ENCODE data around the gene KAT6B. TPM values are rescaled to one million over a fixed set of nuclear protein-coding genes. Genes with fewer than 3 reads are reported as not detected.
"Not testable (repeated sequence)": the region's sequence is repeated elsewhere in the genome, so short reads cannot be mapped to it uniquely, and the experiment has no call there.

Gene KAT6B
- total RNA-seq, result 62.9 TPM

DNA sequence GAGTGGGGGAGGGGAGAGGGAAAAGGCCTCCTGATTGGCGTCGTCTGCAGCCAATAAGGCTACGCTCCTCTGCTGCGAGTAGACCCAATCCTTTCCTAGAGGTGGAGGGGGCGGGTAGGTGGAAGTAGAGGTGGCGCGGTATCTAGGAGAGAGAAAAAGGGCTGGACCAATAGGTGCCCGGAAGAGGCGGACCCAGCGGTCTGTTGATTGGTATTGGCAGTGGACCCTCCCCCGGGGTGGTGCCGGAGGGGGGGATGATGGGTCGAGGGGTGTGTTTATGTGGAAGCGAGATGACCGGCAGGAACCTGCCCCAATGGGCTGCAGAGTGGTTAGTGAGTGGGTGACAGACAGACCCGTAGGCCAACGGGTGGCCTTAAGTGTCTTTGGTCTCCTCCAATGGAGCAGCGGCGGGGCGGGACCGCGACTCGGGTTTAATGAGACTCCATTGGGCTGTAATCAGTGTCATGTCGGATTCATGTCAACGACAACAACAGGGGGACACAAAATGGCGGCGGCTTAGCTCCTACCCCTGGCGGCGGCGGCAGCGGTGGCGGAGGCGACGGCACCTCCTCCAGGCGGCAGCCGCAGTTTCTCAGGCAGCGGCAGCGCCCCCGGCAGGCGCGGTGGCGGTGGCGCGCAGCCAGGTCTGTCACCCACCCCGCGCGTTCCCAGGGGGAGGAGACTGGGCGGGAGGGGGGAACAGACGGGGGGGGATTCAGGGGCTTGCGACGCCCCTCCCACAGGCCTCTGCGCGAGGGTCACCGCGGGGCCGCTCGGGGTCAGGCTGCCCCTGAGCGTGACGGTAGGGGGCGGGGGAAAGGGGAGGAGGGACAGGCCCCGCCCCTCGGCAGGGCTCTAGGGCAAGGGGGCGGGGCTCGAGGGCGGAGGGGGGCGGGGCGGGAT lies at the start of gene KAT6B:
Gene KAT6B (plus strand): TSS at position 459 of the 903 bp plus-strand sequence. CDS start 16,258 bp downstream, outside the sequence.
- DNase-seq, result peak; percentile 100

DNA sequence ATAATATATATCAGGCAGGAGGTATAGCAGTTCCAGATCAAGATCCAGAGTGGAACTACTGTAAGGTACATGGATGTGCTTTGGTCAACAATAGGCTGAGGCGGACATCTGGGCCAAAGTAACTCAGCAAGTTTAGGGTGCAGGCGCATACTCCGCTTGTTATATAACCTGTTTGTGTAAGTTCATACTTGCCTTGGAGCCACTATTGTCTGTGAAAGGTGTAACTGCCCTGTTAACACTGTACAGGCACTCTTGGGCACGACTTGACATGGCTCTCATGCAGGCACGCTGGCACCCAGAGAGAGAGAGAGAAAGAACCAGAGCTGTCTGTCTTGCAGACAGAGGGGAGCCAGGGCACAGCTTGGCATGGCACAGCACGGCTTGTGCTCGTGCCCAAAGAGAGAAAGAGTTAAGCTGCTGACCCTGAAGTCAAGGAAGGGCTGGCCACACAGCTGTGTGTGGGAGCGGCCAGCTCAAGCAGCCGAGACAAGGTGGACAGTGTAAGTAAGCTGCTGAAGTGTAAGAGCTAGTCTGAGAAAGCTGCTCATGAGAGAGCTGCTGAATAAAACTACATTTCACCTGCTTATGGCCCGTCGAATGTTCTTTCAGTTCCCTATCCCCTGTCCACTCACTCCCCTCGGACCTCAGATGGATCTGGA lies 47.8 kb upstream of the KAT6B start:
- DNase-seq, result no peak

DNA sequence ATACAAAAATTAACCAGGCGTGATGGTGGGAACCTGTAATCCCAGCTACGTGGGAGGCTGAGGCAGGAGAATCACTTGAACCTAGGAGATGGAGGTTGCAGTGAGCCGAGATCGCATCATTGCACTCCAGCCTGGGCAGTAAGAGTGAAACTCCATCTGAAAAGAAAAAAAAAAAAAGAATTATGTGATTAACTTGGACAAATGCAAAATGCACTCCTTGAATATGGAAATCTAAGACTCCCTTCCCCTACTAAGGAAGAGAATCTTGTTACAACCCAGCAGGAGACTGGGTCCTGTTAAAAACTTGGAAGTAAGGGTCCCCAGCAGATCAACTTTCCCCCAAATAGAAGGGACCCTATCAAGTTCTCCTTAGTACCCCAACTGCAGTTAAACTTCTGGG lies 44.5 kb upstream of the KAT6B start:
- DNase-seq, result not testable (repeated sequence)

DNA sequence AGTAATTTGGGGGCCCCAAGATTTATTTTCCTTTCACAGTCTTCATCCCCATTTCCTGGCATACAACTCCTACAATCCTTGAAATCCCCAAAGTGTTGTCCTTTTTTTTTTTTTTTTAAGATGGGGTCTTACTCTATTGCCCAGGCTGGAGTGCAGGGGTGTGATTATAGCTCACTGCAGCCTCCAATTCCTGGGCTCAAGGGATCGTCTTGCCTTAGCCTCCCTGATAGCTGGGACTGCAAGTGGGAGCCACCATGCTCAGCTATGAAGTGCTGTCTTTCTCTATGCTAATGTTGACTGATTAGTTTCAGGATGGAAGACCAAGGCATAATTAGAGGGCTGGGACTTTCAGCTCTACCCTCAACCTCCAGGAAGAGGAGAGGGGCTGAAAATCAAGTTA lies 41.9 kb upstream of the KAT6B start:
- no peak for DNase-seq

DNA sequence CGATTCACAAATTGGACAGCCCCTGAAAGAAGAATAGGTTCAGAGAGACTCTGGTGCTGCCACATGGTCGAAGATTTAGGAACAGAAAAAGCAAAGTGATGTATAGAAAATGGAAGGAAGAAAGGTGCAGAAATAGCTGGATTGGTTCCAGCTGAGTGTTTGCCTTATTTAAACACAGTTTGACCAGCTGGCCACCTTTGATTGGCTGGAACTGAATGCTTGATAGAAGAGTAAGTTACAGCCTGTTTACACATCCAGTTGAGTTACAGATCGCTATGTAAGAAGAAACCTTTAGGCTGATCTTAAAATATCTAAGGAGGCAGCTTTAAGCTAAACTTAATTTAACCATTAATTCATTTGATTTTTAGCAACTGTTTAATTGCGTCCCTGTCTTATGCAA lies 40.3 kb upstream of the KAT6B start:
- DNase-seq, result no peak

DNA sequence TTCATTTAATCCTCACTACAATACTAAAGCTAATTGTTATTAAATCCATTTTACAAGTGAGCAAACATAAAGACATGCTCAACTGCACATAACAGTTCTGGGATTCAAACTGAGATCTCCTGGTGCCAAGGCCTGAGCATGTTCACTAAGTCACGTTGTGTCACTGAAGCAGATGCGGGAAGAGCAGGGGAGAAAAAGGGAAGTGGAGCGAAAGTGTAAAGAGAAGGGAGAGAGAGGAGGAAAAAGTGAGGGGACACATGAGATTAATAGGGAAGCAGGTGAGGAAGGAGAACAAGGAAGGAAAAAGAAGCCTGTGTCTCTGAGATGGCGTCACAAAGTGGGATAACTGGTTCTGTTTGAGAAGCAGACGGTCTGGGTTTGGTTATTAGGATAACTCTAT lies 38.9 kb upstream of the KAT6B start:
- DNase-seq, result no peak

DNA sequence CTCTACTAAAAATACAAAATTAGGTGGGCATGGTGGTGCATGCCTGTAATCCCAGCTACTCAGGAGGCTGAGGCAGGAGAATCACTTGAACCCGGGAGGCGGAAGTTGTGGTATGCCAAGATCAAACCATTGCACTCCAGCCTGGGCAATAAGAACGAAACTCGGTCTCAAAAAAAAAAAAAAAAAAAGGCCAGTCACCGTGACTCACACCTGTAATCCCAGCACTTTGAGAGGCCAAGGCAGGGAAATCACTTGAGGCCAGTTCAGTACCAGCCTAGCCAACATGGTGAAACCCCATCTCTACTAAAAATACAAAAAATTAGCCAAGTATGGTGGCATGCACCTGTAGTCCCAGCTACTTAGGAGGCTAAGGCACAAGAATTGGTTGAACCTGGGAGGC lies 34.4 kb upstream of the KAT6B start:
- not testable (repeated sequence) for DNase-seq

DNA sequence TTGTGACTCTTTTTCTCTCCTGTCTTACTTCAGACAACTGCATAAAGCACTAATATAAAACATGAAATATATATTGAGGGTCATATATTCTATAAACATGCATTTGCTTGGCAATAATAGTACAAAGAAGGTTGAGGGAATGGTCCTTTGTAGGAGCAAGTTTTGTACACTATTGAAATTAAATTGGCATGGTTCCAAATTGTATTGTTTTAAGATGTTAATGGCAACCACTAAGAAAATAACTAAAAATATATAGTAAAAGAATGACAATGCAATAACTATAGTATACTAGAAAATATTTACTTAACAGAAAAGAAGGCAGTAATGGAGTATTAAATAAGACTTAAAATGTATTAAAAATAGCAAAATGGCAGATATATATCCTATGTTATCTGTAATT lies 33.7 kb upstream of the KAT6B start:
- no peak for DNase-seq

DNA sequence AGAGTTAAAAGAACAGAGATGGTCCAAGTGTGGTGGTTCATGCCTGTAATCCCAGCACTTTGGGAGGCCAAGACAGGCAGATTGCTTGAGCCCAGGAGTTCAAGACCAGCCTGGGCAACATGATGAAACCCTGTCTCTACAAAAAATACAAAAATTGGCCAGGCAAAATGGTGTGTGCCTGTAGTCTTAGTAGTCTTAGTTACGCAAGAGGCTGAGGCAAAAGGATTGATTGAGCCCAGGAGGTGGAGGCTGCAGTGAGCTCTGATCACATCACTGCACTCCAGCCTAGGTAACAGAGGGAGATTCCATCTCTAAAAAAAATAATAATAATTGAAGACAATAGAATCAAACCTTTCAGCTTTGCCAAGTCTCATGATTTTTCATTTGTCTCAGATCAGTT lies 33.2 kb upstream of the KAT6B start:
- DNase-seq, result not testable (repeated sequence)

DNA sequence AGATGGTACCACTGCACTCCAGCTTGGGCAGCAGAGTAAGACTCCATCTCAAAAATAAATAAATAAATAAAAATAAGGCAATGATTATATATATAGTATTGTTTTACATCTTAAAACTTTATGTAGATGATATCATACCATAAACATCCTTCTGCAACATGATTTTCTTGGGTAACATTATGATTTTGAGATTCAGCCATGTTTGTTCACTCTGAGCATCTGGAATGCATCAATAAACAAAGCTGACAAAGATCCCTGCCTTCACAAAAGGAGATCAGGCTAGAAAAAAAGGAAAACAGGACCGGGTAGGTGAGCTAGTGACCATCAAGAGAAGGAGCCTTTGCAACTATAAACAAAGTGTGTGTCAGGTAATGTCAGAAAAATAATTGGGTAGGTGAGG lies 31.9 kb upstream of the KAT6B start:
- DNase-seq, result peak; percentile 10

DNA sequence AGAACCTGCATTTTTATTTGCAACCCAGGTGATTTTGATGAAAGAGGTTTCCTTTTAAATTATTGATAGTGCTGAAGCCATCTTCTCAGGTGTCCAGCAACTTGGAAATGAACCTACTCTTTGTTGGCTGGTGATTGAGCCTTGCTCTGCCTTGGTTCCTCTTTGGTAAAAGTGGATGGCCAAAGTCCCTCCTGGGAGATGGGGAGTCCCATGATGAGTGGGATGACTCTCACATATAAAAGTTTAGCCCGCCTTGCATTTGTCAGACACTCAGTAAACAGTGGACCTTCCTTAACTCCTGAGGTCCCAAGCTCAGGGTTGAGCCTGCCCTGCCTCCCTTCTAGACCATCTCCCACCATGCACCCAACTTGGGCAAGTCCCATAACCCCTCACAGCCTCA lies 28.9 kb upstream of the KAT6B start:
- no peak for DNase-seq

DNA sequence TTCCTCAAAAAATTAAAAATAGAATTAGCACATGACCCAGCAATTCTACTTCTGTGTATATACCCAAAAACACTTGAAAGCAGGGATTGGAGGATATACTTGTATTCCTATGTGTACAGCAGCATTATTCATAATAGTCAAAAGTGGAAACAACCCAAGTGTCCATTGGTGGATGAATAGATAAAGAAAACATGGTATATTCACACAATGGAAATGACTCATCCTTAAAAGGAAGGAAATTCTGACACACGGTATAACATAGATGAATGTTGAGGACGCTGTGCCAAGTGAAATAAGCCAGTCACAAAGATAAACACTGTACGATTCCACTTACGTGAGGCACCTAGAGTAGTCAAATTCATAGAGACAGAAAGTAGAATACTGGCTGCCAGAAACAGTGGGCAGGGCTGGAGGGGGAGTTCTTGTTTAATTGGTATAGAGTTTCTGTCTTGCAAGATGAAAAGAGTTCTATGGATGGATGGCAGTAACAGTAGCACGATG lies 26.6 kb upstream of the KAT6B start:
- no peak for DNase-seq

DNA sequence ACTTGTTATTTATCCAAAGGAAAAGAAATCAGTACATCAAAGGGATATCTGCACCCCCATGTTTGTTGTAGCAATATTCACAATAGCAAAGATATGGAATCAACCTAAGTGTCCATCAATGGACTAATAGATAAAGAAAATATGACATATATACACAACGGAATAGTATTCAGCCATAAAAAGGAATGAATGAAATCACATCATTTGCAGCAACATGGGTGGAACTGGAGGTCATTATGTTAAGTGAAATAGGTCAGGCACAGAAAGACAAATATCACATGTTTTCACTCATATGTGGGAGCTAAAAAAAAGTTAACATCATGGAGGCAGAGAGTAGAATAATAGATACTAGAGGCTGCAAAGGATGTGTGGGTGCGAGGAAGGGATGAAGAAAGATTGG lies 25.0 kb upstream of the KAT6B start:
- DNase-seq, result no peak

DNA sequence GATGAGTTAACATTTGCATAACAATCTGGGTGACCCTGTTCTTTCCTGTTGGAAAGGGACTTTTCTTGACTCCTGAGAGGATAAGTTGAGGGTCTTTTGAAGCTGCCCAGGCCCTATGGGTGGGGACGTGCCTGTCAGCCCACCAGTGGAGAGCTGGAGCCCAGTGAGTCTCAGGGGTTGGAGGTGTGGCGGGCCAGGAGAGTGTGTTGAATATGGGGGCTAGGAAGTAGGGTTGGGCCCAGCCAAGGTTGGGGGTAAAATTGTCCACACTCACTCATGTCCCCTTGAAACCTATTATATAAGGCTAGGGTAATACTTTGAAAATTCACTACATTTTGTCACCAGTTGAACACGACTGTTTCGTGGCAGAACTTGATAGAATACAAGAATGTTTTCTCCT lies 17.9 kb upstream of the KAT6B start:
- no peak for DNase-seq

DNA sequence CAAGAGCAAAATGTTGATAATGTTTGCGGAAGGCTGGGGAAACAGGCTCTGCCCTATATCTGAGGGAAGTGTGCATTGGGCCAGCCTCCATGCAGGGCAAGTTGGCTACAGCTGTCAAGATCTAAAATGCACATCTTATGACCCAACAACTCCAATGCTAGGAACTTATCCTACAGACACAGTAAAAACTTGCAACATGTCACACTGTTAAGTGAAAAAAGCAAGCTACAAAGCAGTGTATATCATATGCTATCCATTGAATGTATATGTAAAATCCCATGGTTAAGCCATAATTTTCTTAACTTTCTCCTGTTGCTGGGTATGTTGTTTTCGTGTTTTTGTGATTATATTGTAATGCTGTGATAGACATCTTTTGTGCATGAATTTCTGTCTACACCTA lies 16.3 kb upstream of the KAT6B start:
- DNase-seq, result no peak

DNA sequence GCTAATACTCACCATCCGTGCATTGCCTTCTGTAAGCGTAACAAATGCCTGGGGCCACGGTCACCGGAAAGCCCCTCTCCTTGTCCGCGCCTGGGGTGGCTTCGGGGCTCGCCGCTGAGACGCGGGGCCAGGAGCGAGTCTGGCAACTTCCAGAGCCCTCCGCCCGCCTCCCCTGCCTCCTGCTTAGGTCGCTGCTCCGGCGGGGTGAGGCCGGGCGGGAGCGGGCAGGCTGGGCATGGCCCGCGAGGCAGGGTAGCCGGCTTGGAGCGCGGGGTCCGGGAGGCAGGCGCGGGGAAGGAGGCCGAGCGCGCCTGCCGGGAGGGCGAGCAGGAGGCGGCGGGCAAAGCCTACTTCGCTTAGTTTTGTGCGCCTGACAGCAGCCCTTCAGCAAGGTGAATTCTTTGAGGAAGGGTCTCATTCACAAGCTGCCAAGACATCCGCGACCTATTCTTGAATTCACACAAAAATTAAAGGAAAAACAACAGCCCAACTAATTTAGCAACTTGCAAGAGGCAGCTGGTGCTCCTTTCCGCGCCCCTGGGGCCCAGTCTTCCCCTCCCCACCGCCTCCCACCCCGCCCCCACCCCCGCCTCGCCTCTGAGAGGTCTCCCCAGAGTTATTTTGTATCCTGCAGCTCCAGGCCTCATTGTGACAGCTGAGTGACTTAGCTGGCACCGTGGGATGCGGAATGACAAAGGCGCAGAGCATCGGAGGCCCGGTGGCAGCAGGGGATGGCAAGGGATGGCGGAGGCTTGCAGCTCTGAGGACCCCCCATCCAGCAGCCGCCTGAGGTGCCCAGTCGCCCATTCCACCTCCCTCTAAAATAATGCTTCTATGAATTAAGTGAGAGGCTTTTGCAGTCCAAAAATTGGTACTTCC lies 12.8 kb upstream of the KAT6B start:
- DNase-seq, result no peak

DNA sequence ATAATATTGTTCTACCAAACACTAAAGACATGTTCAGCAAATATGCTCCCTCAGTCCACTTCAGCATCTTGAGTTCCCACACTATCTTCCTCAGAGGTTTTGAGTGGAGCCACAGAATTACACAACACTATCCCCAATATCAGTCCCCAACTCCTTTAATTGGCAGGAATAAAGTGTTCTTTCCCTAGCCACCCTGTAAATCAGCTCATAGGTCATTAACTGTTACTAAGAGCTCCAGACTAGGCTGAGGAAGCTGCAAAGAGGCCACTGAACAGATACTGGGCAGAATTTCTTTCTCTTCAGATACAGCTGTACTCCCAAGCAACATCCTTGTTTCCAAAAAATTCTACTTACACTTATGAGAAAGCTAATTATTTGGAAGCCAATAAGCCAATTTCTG lies 11.6 kb upstream of the KAT6B start:
- no peak for DNase-seq

DNA sequence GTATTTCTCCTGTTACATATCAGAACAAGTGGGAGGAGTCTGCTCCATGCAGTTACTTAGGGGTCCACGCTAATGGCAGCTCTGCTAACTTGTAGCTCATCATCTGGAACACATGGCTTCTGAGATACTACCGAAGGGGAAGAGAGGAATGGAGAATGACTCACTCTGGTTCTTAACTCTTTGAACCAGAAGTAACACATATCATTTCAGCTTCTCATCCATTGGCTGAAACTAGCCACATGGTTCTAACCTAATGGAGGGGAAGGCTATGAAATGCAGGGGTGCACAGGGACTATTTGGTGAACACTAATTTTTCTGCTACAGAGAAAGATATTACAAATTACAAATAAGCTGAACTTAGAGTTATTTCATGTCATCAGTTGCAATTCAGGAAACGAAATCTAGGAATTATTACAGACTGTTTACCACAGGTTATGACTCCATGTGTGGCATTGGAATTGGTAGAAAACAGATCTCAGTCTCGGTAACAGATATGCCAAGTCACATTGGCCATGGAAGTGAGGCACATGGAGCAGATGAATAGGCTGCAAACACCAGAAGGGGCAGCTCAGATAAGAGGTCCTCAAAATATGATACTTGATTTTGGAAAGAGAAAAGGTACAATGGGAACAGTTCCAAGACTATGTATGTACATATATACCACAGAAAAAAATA lies 9.4 kb upstream of the KAT6B start:
- DNase-seq, result no peak

DNA sequence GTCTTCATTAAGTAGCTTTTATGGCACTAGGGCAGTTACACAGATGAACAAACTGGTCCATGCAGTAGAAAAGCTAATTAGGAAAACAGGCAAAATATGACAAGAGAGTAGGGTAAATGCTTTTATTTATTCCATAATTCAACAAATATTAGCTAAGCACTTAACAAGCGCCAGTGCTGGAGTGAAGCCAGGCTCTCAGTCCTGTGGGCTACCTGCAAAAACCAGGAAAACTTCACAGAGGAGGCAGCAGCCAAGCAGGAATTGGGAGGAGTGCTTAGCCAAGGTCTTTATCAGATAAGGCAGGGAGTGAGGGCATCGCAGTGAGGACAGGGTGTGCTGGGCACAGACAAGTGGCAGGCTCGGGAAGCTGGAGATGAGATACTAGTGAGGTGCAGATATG lies 4.9 kb upstream of the KAT6B start:
- no peak for DNase-seq

DNA sequence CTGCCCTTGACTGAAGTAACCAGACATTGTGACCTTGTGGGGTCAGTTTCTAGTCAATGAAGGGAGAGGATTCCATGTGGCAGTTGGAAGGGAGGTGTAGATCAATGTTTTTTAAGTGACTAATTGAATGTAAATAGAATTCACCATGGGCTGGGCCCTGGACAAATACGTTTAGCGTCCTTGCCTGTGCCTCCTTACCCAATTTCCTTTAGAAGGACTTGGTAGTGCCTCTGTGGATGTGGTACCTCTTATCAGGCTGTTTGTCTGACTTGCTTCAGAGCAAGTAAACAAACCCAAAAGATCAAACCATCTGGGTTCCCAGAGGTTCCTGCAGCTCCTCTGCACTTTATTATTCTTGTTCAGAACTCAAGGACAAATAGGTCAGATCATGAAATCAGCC lies 4.3 kb upstream of the KAT6B start:
- DNase-seq, result no peak

DNA sequence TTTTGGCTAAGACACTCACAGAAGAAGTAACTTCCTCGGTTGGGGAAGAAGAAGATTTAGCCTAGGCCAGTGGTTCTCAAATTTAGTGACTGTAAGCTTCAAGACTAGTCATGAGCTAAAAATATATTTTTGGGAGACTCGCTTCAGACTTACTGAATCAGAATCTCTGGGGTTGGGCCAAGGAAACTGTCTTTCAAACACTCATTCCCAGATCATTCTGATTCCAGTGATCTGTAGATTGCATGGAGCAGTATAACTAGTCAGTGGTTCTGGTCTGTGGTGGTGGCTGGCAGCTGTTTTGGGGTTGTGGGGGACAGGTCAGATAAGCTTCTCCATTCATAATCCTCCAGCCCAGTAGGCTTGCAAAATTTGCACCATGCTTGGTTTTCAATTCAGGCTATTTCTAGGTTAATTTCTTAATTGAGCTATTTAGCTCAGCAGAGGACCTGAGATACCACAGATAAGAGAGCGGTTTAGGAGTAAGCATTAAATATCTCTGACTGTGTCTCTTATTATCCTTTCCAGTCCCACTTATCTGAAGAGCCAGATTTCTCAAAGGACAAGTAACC lies 3.8 kb upstream of the KAT6B start:
- no peak for DNase-seq

DNA sequence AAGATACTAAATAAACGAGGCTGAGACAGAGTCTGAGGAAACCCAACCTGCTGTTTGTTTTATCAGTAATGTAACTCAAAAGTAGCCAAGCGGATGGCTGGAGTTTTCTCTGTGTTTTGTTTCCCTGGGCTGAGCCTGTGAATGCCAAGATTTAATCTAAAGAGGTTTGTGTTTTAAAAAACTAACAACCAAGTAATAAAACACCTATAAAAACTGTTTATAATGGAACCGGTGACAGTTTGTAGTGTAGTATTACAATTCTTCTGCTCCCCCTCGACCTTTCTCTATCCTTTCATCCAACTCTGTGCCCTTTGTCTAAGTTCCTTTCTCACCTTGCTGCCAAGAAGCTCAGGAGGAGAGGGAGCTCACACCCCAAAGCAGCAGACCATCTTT lies 2.6 kb upstream of the KAT6B start:
- no peak for DNase-seq
